Loucy (cell line): ENCODE data around the gene PYURF.

Experiments used
- H2AFZ ChIP-seq: fragments of 200-600 bp; sonication (generic); 2 replicates; pipeline ENCODE4 v1.6.0; 2016; ENCODE audit warnings: antibody characterized with exemption, mild to moderate bottlenecking, low read length, moderate library complexity
- H3F3A ChIP-seq: fragments of 200-600 bp; 2 replicates; pipeline ENCODE4 v1.6.0; 2016; ENCODE audit warnings: antibody characterized with exemption, low read depth, mild to moderate bottlenecking
- H3K27me3 ChIP-seq: fragments of 200-600 bp; sonication (generic); 2 replicates; pipeline ENCODE4 v1.6.1; 2014; ENCODE audit warnings: low read length, mild to moderate bottlenecking; ENCODE audit not compliant: insufficient read depth, poor library complexity, severe bottlenecking
- H3K36me3 ChIP-seq: fragments of 200-600 bp; sonication (generic); 2 replicates; pipeline ENCODE4 v1.6.1; 2016; ENCODE audit warnings: low read length; ENCODE audit not compliant: insufficient read depth
- H3K4me1 ChIP-seq: fragments of 200-600 bp; sonication (generic); 2 replicates; pipeline ENCODE4 v1.5.1; 2014; ENCODE audit warnings: low read length, mild to moderate bottlenecking; ENCODE audit not compliant: insufficient read depth, poor library complexity, severe bottlenecking
- H3K4me2 ChIP-seq: fragments of 200-600 bp; sonication (generic); 2 replicates; pipeline ENCODE4 v1.6.0; 2014; ENCODE audit warnings: antibody characterized with exemption, low read length, low read depth, mild to moderate bottlenecking; ENCODE audit not compliant: poor library complexity, severe bottlenecking
- H3K4me3 ChIP-seq: fragments of 200-600 bp; sonication (generic); 2 replicates; pipeline ENCODE4 v1.5.1; 2014; ENCODE audit warnings: low read length, mild to moderate bottlenecking, mixed read lengths; ENCODE audit not compliant: poor library complexity, severe bottlenecking
- H3K79me2 ChIP-seq: fragments of 200-600 bp; sonication (generic); 2 replicates; pipeline ENCODE4 v1.6.1; 2014; ENCODE audit warnings: low read length; ENCODE audit not compliant: insufficient read depth
- H3K9ac ChIP-seq: fragments of 200-600 bp; sonication (generic); 2 replicates; pipeline ENCODE4 v1.6.0; 2014; ENCODE audit warnings: mild to moderate bottlenecking, low read depth, low read length, moderate library complexity; ENCODE audit not compliant: poor library complexity, severe bottlenecking
- H3K9me2 ChIP-seq: fragments of 200-600 bp; sonication (generic); replicated peaks from 2 replicates; pipeline ENCODE4 v1.6.1; 2016; ENCODE audit warnings: low read depth, low read length, mixed read lengths
- H3K9me3 ChIP-seq: fragments of 200-600 bp; sonication (generic); 2 replicates; pipeline ENCODE4 v1.6.1; 2014; ENCODE audit warnings: mild to moderate bottlenecking, antibody characterized with exemption, low read length, low read depth; ENCODE audit not compliant: insufficient read depth
- H4K20me1 ChIP-seq: fragments of 200-600 bp; sonication (generic); 2 replicates; pipeline ENCODE4 v1.6.0; 2014; ENCODE audit warnings: antibody characterized with exemption, low read length, mild to moderate bottlenecking; ENCODE audit not compliant: insufficient read depth, poor library complexity, severe bottlenecking
- EZH2phosphoT487 ChIP-seq: fragments of 200-600 bp; IDR thresholded peaks from 2 replicates; pipeline ENCODE4 v1.6.1; 2018; ENCODE audit warnings: antibody characterized with exemption, mild to moderate bottlenecking, moderate library complexity, borderline replicate concordance
- TF ChIP-seq, protein P1 (sequence below): fragments of 200-600 bp; sonication (generic); conservative IDR thresholded peaks from 2 replicates; pipeline ENCODE4 v1.5.1; 2014; ENCODE audit warnings: mild to moderate bottlenecking, antibody characterized with exemption, low read length

PYURF gene

DNA sequence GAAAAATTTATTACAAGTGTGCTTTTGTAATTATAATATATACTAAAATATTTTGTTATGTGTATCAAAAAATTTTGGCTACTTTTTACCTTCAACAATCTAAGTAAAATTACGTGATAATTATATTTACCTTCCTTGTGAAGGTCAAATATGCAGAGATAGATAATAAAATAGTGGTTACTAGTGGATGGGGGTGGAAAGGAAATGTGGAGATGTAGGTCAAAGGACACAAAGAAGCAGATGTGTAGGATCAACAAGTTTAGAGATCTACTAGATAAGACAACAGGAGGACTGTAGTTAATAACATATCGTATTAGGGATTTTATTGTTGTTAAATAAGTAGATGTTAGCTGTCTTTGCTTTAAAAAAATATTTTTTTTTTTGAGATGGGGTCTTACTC lies 45.3 kb downstream of the PYURF start:
- no peak overlapping the region for H3K4me2 ChIP-seq
- TF ChIP-seq, protein P1, sequence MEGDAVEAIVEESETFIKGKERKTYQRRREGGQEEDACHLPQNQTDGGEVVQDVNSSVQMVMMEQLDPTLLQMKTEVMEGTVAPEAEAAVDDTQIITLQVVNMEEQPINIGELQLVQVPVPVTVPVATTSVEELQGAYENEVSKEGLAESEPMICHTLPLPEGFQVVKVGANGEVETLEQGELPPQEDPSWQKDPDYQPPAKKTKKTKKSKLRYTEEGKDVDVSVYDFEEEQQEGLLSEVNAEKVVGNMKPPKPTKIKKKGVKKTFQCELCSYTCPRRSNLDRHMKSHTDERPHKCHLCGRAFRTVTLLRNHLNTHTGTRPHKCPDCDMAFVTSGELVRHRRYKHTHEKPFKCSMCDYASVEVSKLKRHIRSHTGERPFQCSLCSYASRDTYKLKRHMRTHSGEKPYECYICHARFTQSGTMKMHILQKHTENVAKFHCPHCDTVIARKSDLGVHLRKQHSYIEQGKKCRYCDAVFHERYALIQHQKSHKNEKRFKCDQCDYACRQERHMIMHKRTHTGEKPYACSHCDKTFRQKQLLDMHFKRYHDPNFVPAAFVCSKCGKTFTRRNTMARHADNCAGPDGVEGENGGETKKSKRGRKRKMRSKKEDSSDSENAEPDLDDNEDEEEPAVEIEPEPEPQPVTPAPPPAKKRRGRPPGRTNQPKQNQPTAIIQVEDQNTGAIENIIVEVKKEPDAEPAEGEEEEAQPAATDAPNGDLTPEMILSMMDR: no peak
- no peak for TF ChIP-seq EZH2phosphoT487
- no peaks in the 10 kb centered on the region for H4K20me1 ChIP-seq
- H3K36me3 ChIP-seq: peaks cover 5% of the 10 kb centered on the region; the same call in 1 of the 2 replicates
- H3F3A ChIP-seq: no peaks in the 10 kb centered on the region
- H2AFZ ChIP-seq: no peak overlapping the region
- H3K9me3 ChIP-seq: no peaks in the 10 kb centered on the region
- H3K4me1 ChIP-seq: no peaks in the 10 kb centered on the region
- H3K9ac ChIP-seq: no peak overlapping the region
- no peaks in the 10 kb centered on the region for H3K27me3 ChIP-seq
- no peak overlapping the region for H3K4me3 ChIP-seq
- H3K79me2 ChIP-seq: no peaks in the 10 kb centered on the region
- no peaks in the 10 kb centered on the region for H3K9me2 ChIP-seq

DNA sequence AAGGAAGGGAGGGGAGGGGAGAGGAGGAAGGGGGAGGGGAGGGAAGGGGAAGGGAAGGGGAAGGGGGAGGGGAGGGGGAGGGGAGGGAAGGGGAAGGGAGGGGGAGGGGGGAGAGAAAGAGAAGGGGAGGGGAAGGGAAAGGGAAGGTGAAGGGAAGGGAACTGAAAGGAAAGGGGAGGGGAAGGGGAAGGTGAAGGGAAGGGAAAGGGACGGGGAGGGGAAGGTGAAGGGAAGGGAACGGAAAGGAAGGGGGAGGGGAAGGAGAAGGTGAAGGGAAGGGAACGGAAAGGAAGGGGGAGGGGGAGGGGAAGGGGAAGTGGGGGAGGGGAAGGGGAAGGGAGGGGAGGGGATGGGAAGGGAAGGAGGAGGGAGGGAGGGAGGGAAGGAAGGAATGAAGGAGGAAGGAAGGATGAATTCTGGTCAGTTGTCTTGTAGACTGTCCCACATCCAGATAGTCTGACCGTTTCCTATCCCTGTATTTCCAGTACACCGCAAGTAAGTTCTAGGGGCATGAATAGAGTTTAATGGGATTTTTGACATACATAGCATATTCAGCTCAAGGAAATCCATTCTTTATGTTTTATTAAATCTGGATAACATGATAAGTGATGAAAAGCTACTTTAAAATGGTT lies 46.2 kb downstream of the PYURF start:
- Histone ChIP-seq H3K9ac (no peak overlapping the region), H3K36me3 (peaks cover 8% of the 10 kb centered on the region; the same call in 1 of the 2 replicates), H3K9me3 (no peaks in the 10 kb centered on the region), H3K4me1 (no peaks in the 10 kb centered on the region), H3K4me2 (no peak overlapping the region), H3K79me2 (no peaks in the 10 kb centered on the region), H3K27me3 (no peaks in the 10 kb centered on the region), H4K20me1 (no peaks in the 10 kb centered on the region), H3K9me2 (no peaks in the 10 kb centered on the region), H3K4me3 (no peak overlapping the region), H3F3A (no peaks in the 10 kb centered on the region), H2AFZ (no peak overlapping the region)
- no peak for TF ChIP-seq EZH2phosphoT487
- TF ChIP-seq, protein P1: no peak
